DND-41 (cell line): ENCODE data around the gene CRBN.

Experiments used
- EZH2 ChIP-seq: IDR thresholded peaks from 3 replicates; pipeline ENCODE4 v1.6.1; 2012; ENCODE audit warnings: borderline replicate concordance, low read depth, mild to moderate bottlenecking, moderate library complexity, low read length, inconsistent platforms; ENCODE audit not compliant: severe bottlenecking
- TF ChIP-seq, protein P1 (sequence below): IDR thresholded peaks from 2 replicates; pipeline ENCODE4 v1.5.1; 2012; ENCODE audit warnings: borderline replicate concordance, low read length, moderate library complexity, mild to moderate bottlenecking; ENCODE audit not compliant: poor library complexity, severe bottlenecking; ENCODE audit errors: extremely low read depth

DNA sequence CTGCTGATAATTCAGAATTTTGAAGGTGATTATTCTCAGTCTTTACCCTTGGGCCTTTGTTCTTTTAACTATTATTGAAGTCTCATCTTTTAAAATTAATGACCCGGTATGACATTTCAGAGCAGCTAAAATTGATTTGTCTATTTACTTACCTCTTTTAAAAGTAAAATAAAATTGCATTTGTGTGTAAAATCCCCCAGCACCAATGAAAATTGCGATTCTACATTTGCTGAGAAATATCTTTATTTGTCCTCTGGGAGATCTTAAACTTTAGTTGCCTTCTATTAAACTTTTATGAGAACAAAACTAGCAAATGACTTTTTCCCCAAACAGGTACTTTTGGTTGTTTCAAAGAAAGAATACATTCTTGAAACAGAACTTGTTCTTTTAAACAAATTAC is 61.8 kb downstream of the CRBN start:
- TF ChIP-seq, protein P1, sequence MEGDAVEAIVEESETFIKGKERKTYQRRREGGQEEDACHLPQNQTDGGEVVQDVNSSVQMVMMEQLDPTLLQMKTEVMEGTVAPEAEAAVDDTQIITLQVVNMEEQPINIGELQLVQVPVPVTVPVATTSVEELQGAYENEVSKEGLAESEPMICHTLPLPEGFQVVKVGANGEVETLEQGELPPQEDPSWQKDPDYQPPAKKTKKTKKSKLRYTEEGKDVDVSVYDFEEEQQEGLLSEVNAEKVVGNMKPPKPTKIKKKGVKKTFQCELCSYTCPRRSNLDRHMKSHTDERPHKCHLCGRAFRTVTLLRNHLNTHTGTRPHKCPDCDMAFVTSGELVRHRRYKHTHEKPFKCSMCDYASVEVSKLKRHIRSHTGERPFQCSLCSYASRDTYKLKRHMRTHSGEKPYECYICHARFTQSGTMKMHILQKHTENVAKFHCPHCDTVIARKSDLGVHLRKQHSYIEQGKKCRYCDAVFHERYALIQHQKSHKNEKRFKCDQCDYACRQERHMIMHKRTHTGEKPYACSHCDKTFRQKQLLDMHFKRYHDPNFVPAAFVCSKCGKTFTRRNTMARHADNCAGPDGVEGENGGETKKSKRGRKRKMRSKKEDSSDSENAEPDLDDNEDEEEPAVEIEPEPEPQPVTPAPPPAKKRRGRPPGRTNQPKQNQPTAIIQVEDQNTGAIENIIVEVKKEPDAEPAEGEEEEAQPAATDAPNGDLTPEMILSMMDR, result no peak
- no peak for TF ChIP-seq EZH2
